GM20000 (cell line): Measurements from ENCODE around the gene GRIK1.
"Not testable (repeated sequence)": the region's sequence is repeated elsewhere in the genome, so short reads cannot be mapped to it uniquely, and the experiment has no call there.

Experiments used
- DNase-seq: peaks from one replicate; pipeline ENCODE4 v3.0.0; 2012; ENCODE audit warnings: low spot score
- TF ChIP-seq, protein P1 (sequence below): IDR thresholded peaks from 2 replicates; pipeline ENCODE4 v1.5.1; 2012; ENCODE audit warnings: mild to moderate bottlenecking, control low read depth; ENCODE audit errors: extremely low read depth, missing control alignments

Gene GRIK1

DNA sequence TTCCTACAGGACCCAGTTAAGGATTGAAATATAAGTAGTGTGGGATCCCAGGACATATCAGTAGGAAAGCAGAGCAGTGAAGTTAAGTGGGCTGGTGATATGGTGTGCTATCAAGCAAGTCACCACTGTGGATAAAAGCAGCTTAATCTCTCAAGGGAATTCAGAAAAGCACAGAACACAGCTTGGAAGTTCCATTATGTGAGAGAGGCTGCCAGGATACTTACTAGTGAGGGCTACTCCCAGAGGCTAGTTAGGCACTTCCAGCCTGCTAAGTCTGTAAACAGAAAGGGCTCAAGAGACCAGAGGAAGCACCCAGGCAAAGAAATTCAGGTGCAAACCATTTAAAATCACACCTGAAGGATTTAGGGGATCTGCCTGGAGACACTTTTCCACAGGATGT, 18.8 kb upstream of the GRIK1 start:
- TF ChIP-seq, protein P1, sequence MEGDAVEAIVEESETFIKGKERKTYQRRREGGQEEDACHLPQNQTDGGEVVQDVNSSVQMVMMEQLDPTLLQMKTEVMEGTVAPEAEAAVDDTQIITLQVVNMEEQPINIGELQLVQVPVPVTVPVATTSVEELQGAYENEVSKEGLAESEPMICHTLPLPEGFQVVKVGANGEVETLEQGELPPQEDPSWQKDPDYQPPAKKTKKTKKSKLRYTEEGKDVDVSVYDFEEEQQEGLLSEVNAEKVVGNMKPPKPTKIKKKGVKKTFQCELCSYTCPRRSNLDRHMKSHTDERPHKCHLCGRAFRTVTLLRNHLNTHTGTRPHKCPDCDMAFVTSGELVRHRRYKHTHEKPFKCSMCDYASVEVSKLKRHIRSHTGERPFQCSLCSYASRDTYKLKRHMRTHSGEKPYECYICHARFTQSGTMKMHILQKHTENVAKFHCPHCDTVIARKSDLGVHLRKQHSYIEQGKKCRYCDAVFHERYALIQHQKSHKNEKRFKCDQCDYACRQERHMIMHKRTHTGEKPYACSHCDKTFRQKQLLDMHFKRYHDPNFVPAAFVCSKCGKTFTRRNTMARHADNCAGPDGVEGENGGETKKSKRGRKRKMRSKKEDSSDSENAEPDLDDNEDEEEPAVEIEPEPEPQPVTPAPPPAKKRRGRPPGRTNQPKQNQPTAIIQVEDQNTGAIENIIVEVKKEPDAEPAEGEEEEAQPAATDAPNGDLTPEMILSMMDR: no peak
- no peak for DNase-seq

DNA sequence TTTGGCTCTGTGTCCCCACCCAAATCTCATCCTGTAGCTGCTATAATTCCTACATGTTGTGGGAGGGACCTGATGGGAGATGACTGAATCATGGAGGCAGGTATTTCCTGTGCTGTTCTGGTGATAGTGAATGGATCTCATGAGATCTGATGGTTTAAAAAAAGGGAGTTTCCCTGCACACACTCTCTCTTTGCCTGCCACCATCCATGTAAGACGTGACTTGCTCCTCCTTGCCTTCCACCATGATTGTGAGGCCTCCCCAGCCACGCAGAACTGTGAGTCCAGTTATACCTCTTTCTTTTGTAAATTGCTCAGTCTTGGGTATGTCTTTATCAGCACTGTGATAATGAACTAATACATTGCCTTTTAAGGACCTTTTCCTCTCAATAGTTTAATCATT, 18.2 kb upstream of the GRIK1 start:
- not testable (repeated sequence) for DNase-seq

DNA sequence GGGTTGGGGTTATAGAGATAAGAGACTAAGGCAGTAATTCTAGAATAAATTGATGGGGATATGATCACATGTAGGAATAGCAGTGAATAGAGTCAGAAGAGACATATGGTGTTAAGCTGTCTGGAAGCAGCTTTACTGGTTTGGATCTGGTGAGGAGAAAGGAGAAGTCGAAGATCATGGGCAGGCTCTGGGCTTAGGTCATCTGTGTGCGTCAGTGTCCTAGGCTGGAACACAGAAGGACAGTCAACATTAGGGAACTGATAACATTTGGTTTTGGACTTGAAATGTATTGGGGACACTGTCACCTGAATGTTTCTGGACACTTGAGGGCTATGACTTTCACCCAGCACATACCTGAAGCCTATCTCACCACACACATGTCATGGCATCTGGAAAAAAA, 13.9 kb upstream of the GRIK1 start:
- DNase-seq: no peak
- TF ChIP-seq, protein P1: no peak

DNA sequence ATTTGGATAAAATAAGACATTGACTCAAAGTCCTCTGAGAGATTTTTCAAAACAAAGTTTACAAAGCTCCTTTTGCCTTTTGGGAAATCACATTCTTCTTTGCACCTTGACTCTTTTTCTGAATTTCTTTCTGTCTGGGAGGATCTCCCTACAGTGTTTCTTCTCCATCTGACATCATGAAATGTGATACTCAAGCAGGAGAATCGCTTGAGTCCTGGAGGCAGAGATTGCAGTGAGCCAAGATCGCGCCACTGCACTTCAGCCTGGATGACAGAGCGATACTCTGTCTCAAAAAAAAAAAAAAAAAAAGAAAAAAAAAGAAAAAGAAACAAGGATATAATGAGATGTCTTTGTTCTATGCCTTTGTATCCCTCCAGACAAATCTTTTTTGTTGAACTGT, 13.3 kb upstream of the GRIK1 start:
- TF ChIP-seq, protein P1: no peak
- DNase-seq: no peak

DNA sequence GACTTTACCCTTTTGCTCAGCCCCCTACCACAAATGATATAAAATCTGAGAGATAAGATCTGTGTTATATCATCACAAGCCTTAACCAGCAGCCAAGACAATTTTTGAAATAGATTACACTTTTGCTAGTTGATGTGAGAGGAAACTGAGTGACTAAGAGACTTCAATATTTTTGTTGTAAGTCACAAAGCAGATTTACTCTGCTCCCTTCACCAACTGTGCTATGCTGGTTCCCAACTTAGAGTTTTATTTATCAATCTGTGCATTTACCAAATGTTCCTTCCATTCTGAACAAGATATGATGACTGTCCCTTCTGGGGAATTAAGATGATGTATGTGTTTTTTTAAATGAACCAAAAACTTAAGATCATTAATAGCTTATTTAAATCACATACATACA, 12.1 kb upstream of the GRIK1 start:
- TF ChIP-seq, protein P1: no peak
- no peak for DNase-seq

DNA sequence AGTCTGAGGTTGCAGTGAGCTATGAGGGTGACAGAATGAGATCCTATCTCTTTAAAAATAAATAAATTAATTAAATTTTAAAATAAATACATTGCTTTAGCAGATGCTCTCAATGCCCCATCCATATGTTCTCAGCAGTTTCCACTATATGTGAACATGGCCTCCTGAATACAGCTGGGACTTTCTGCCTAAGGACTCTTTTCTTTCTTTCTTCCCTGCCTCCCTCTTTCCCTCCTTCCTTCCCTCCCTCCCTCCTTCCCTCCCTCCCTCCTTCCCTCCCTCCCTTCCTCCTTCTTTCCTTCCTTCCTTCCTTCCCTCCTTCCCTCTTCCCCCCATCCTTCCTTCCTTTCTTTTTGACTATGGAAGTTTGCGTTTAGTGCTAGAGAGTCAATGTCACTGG, 10.2 kb upstream of the GRIK1 start:
- TF ChIP-seq, protein P1: no peak
- no peak for DNase-seq

DNA sequence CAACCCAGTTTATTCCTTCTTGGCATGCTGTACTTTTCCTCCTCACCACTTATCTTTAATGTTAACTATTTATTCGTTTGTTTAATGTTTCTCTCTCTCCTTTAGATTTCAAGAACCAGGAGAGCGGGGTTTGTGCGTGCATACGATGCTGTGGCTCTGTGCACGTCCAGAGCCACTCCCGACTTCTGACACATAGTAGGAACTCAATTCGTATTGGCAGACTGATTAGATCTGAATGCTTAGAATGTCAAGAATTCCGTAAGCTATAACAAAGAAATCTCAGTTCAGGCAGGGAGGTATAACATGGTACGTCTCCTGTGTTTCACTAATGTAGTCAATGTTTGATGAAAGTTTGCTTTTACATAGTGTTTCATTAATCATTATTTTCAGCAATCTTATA, 7.3 kb upstream of the GRIK1 start:
- TF ChIP-seq, protein P1: no peak
- no peak for DNase-seq

DNA sequence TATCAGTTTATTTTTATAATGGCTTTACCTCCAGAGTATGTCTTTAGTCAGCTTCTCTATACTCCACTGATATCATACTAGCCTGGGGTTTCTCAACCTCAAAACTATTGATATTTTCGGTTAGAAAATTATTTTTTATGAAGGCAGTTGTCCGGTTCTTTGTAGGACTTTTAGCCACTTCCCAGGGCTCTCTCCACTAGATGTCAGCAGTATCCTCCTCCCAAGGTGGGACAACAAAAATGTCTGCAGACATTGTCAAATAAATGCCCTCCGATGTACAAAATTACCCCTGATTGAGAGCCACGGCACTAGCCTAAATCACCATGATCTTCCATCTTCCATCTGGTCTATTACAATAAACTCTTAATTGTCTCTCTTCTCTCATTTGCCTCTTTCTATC, 4.1 kb upstream of the GRIK1 start:
- DNase-seq: no peak

More for the DNA sequence above, 4.1 kb upstream of the GRIK1 start:
- TF ChIP-seq, protein P1: no peak
